ENCODE measurements around the gene SUGCT. TPM values are rescaled to one million over a fixed set of nuclear protein-coding genes. Genes with fewer than 3 reads are reported as not detected.

Gene SUGCT
- total and polyA plus RNA-seq, 2 of the 8 experiments (the other 6 are each of a cell fraction or from before 2014, with no cell fraction given): 2.8 to 5.4 TPM

- TF ChIP-seq E2F6 (IDR thresholded peaks at IDR 0.05): no peak
- TF ChIP-seq TEAD4 (IDR thresholded peaks at IDR 0.05; ENCODE audit: low read depth, low read length): no peak
Observed at GRCh38 chr7:40097728-40098127, 37.1 kb upstream of the SUGCT start (continued).
